Measurements from ENCODE around the gene PPARG. TPM values are rescaled to one million over a fixed set of nuclear protein-coding genes. Genes with fewer than 3 reads are reported as not detected.

PPARG gene
- polyA plus RNA-seq, 4 donors: 24.6 to 37.3 (median 27.9) TPM

GRCh38 chr3:12401208-12401607 lies 112.3 kb downstream of the PPARG start:
- no peak for DNase-seq (ENCODE audit: low read depth in 4 of 4, low spot score in 3 of 4)

GRCh38 chr3:12405432-12406272 lies 116.8 kb downstream of the PPARG start:
- DNase-seq (ENCODE audit: low read depth in 4 of 4, low spot score in 3 of 4): peak in 2 of 4 donors; percentile 47 to 53

- DNase-seq (ENCODE audit: low read depth in 4 of 4, low spot score in 3 of 4): no peak
Observed at GRCh38 chr3:12408984-12409683, 120.3 kb downstream of the PPARG start.

DNA sequence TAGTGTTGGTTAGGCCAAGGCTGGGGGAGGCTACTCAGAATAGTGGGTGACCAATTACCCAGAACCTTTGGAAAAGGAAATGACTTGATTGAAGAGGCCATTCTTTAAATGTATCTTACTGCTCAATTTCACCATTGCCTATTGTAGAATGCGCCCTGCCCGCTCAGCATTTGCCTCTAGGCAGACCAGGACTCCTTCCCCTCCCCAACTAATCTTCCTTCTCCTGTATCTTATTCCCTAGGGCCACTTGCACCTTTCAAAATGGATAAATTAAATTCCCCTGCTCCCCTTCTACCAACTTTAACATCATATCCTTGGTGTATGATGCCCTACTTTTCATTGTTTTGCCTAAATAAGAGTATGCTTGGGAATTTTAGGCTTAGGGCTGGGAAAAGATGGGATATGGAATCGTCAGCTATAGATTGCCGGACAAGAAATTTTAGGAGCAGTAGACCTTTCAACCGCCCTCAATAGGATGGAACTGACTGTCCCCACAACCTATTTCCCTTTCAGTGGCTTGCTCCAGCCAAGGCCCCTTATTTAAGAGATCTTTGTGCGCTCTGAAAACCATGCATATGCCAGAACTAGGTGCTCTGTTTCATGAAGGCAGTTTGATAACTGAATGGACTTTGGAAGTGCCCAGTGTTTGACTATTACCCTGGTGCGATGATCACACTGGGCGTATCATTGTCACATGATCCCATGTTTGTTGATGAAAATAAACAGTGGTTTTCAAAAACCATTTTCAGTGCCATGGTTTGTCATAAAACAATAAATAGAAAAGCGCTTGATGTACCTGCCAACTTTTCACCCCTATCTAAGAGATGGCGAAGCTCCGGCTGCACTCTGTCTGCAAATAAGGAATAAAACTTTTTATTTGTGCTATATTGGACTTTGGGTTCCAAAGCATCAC lies 121.1 kb downstream of the PPARG start:
- DNase-seq (ENCODE audit: low read depth in 4 of 4, low spot score in 3 of 4): no peak

- DNase-seq (ENCODE audit: low read depth in 4 of 4, low spot score in 3 of 4): no peak
Observed at GRCh38 chr3:12413721-12414255, 124.9 kb downstream of the PPARG start.

DNA sequence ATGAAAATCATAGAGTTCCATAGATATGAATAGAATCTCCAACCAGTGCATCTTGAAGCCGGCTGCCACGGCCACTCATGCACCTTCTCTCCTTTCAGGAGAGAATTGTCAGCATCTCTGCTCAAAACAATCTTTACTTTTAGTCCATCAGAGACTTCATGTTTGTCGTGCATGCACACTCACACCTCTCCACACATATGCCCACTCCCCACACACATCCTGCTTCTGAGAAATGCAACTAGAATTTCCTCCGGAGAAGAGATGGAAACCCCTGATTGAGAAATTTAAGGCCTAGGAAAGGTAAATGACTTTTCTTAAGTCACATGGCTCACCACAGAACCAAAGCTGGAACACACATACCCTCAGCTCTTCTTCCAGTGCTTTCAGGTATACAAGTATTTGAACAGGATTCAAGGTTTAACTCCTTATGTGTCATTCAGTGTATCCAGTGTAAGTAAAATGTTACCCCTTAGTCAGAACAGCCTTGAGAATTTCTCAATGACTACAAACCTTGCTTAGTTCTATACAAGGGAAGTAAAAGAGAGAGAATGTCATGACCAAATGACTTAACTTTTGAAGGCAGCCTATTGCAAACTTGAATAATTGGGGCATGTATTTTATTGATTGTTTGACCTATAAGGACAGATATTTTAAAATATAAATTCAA lies 126.3 kb downstream of the PPARG start:
- no peak for DNase-seq (ENCODE audit: low read depth in 4 of 4, low spot score in 3 of 4)

DNA sequence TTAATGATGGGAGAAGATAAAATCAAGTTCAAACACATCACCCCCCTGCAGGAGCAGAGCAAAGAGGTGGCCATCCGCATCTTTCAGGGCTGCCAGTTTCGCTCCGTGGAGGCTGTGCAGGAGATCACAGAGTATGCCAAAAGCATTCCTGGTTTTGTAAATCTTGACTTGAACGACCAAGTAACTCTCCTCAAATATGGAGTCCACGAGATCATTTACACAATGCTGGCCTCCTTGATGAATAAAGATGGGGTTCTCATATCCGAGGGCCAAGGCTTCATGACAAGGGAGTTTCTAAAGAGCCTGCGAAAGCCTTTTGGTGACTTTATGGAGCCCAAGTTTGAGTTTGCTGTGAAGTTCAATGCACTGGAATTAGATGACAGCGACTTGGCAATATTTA lies 127.9 kb downstream of the PPARG start:
- no peak for DNase-seq (ENCODE audit: low read depth in 4 of 4, low spot score in 3 of 4)

GRCh38 chr3:12420393-12420792 lies 131.5 kb downstream of the PPARG start:
- no peak for DNase-seq (ENCODE audit: low read depth in 4 of 4, low spot score in 3 of 4)

DNA sequence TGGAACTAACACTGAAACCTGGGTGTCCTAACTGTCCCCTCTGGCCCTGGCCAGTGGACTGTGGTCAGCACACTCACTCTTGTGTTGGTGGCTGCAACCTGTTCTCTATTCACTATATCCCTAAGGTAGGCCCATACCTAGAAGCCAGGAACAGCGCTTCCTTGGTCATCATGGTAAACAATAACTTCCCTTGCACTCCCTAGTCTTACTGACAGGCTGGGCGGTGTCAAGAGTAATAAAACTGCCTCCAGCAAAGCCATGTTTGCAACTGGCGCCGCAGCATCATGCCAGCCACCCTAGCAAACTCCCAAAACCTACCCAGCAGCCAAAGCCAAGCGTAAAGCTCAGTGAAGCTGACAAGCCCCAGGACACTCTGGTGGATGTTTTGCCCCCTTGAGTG lies 132.3 kb downstream of the PPARG start:
- DNase-seq (ENCODE audit: low read depth in 4 of 4, low spot score in 3 of 4): no peak

DNA sequence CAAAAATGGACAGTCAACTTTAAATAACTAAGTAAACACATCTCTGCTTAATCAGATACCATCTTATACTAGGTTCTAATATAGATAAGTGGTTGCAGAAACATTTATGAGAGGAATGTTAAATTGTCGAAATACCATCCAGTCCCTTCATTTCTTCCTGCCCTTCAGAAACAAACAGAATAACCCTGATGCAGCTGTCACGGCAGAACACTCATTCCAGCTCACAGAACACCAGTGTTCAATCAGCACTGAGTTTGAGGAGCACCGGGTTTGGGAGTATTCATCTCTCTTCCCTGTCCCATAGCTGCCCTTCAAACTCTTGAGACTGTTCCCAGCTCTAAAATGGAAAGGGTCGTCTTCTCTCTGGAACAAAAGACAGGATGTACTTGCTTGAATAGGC lies 134.3 kb downstream of the PPARG start:
- DNase-seq (ENCODE audit: low read depth in 4 of 4, low spot score in 3 of 4): no peak

DNA sequence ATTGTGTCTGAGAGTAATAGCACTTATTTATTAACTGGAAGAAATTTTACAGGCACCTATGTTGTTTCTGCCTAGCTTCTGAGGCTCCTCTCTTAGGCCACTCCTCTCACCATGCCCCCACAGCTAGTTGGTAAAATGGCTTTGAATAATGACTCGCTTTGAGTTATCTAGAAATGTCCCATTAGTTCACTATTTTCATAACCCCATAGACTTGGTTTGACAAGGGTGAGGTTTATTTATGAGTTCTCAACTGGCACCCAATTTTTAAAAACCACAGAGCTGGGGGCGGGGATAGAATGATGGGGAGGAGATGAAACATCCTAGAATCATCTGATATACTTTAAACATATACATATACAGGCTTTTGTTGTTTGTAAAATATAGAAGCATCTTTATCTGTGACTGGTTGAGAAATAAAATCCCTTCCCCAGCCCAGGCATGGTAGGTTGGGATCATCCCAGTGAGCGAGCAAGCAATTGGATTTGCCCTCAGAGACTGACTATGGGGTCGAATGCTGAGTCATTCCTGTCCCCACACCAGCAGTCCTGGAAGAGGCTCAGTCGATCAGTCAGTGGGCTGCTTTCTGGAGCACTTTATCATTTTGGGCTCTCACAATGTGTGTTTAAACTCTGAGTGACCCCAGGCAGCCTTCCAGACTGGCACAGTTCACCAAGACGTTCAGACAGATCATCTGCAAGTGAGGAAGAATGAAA lies 135.2 kb downstream of the PPARG start:
- no peak for DNase-seq (ENCODE audit: low read depth in 4 of 4, low spot score in 3 of 4)

- DNase-seq (ENCODE audit: low read depth in 4 of 4, low spot score in 3 of 4): no peak
Observed at GRCh38 chr3:12424635-12425319, 135.9 kb downstream of the PPARG start.

DNA sequence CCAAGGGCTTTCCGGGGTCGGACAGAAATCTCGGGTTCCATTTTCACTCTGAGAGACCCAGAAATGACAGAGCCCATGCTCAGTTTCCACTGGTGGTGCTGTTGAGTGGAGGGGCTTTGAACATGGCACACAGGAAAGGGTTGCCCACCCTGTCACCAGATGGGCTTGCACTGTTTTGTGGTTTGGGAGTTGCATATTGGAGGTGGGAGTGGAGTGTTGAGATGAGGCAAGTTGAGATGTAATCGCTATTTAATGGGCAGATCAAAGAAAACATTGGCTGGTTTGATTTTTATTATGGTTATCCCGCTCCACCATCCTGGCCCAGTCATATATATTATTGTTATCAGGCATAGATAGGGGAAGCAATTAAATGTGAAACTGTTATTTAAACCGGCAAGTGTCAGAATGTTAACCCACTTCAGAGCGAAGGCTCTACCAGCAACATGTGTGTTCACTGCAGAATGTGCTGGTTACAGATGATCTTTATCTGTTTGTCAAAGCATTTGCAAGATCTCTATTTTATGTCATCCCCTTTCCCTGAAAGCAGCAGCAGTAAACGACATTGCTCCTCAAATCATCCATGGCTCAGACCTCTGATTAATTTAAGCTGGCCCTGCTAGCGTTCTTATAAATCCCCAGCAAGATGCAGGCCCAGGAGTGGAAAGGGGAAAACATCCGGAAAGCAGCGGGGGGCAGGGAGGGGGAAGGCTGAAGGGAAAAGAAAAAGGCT lies 137.1 kb downstream of the PPARG start:
- DNase-seq (ENCODE audit: low read depth in 4 of 4, low spot score in 3 of 4): peak in 1 of 4 donors; percentile 49

DNA sequence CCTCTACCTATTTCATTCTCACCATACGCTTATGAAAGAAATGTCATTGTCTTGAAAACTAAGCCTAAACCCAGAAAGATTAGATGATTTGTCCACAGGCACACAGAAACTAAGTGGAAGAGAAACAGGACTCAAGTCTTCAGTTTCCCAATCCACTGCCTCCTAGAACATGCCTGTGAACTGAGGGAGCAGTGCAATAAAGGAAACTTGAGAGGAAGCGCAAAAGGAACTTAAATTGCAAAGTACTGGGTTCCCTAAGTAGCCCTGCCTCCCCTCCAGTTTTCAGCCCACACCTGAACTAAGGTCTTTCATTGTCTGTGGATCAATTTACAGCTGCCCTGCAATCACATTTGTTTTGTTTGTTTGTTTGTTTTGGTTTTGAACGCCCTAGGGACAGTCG lies 138.7 kb downstream of the PPARG start:
- DNase-seq (ENCODE audit: low read depth in 4 of 4, low spot score in 3 of 4): no peak

DNA sequence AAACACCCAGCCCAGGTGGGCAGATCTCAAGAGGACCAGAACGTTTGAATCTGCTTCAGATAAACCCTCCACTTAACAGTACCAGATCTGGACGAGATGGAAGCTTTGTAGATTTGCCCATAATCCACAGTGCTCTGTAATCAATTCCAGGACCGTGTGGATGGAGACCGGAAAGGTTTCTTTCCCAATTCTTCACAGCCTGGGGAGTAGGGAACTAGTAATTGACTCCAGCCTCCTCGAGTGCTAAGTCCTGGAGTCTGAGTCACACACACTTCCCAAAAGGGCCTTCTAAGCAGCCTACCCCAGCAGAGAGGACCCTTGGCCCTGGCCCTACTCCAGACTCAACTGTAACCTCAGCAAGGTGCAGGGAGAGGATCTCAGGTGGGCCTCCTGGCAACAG lies 139.3 kb downstream of the PPARG start:
- DNase-seq (ENCODE audit: low read depth in 4 of 4, low spot score in 3 of 4): no peak

DNA sequence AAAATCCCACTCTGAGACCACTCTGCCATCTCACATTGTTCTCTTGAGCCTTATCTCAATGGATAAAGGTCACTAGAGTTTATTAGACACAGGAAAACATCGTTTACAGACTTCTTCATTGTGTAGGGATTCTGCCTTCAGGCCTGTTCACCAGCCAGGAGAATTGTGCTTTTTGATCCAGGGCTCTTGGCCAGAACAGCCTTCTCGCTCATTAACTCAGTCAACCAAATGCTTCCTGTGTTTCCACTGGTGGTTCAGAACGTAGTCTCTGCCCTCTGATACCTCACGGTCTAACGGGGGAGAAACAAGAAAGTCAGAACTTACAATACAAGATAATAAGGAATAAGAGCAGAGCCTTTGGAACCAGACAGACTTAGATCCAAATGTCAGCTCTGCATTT lies 141.2 kb downstream of the PPARG start:
- DNase-seq (ENCODE audit: low read depth in 4 of 4, low spot score in 3 of 4): no peak

DNA sequence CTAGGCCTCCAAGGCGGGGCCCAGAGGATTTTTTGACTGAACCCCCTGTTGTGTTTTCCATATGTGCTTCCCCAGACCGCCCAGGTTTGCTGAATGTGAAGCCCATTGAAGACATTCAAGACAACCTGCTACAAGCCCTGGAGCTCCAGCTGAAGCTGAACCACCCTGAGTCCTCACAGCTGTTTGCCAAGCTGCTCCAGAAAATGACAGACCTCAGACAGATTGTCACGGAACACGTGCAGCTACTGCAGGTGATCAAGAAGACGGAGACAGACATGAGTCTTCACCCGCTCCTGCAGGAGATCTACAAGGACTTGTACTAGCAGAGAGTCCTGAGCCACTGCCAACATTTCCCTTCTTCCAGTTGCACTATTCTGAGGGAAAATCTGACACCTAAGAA lies 145.0 kb downstream of the PPARG start:
- no peak for DNase-seq (ENCODE audit: low read depth in 4 of 4, low spot score in 3 of 4)

GRCh38 chr3:12436514-12437220 lies 147.8 kb downstream of the PPARG start:
- DNase-seq (ENCODE audit: low read depth in 4 of 4, low spot score in 3 of 4): no peak

All from right renal pelvis (tissue), 4 donors.